GM12878 (cell line): ENCODE measurements around the gene AKAP8. TPM values are rescaled to one million over a fixed set of nuclear protein-coding genes. Genes with fewer than 3 reads are reported as not detected.
"Not testable (repeated sequence)": the region's sequence is repeated elsewhere in the genome, so short reads cannot be mapped to it uniquely, and the experiment has no call there.

Source experiments
- ATAC-seq: fragments of 200-7000 bp; cut with Tn5 transposase; 3 replicates; pipeline ENCODE4 v1.9.1; 2020; ENCODE audit warnings: mild to moderate bottlenecking, moderate library complexity
- BruUV-seq: library from RNA; stranded (reverse); fragments of 400-500 nt; replicated peaks from 2 replicates; lab custom pipeline; 2021; lab: Mats Ljungman, UMichigan
- CTCF ChIA-PET: fragments of 300-600 bp; sonication (Branson Sonifier 250); formaldehyde crosslinking; extraction: SDS; loops from one replicate; lab custom pipeline; 2021; ENCODE audit warnings: inconsistent platforms; lab: Yijun Ruan, JAX
- POLR2A ChIA-PET: fragments of 350-600 bp; formaldehyde crosslinking; extraction: SDS; loops from one replicate; lab custom pipeline; 2021; ENCODE audit warnings: inconsistent platforms; lab: Charles Lee
- RAD21 ChIA-PET: fragments of 300-600 bp; sonication (Branson Sonifier 250); formaldehyde crosslinking; loops from one replicate; lab custom pipeline; 2023; ENCODE audit warnings: antibody characterized with exemption; ENCODE audit not compliant: unreplicated experiment; lab: Charles Lee
- SMC1A ChIA-PET: fragments of 300-600 bp; sonication (Branson Sonifier 250); formaldehyde crosslinking; loops from one replicate; lab custom pipeline; 2023; ENCODE audit not compliant: unreplicated experiment, uncharacterized antibody; lab: Charles Lee
- DNase-seq: peaks from one replicate; pipeline ENCODE4 v3.0.0-alpha.2; 2011; ENCODE audit warnings: low read depth, low spot score
- FAIRE-seq: peaks from 3 replicates; lab custom pipeline; 2011; peaks lifted over from hg19 to GRCh38; lab: Jason Lieb, UNC
- H2AFZ ChIP-seq: 2 replicates; pipeline ENCODE4 v1.6.0; 2011; ENCODE audit warnings: low read depth, low read length, control low read depth; ENCODE audit not compliant: control insufficient read depth
- H3K27ac ChIP-seq: 2 replicates; pipeline ENCODE4 v1.5.1; 2011; ENCODE audit warnings: control low read depth; ENCODE audit not compliant: control insufficient read depth, insufficient read depth
- H3K27me3 ChIP-seq, 2 experiments: replicated peaks in 1 of 2; 2 replicates each; pipeline versions ENCODE4 v1.6.0 to v1.6.1; 2011; ENCODE audit warnings: low read length in 1 of 2; ENCODE audit not compliant: control insufficient read depth in 2 of 2, insufficient read depth in 2 of 2
- H3K36me3 ChIP-seq, 2 experiments: 2 replicates each; pipeline ENCODE4 v1.5.1; 2011; ENCODE audit warnings: low read length in 1 of 2; ENCODE audit not compliant: control insufficient read depth in 2 of 2, insufficient read depth in 2 of 2
- H3K4me1 ChIP-seq: 2 replicates; pipeline ENCODE4 v1.6.1; 2011; ENCODE audit warnings: mild to moderate bottlenecking, low read length, moderate library complexity, mixed read lengths; ENCODE audit not compliant: control insufficient read depth, insufficient read depth
- H3K4me2 ChIP-seq: 2 replicates; pipeline ENCODE4 v1.6.0; 2011; ENCODE audit warnings: control low read depth; ENCODE audit not compliant: control insufficient read depth, insufficient read depth
- H3K4me3 ChIP-seq: fragments of 200-600 bp; sonication (generic); 2 replicates; pipeline ENCODE4 v1.5.1; 2016
- H3K79me2 ChIP-seq: 2 replicates; pipeline ENCODE4 v1.6.0; 2011; ENCODE audit warnings: low read length; ENCODE audit not compliant: control insufficient read depth, insufficient read depth
- H3K9ac ChIP-seq: 2 replicates; pipeline ENCODE4 v1.8.0; 2011; ENCODE audit warnings: low read length, control low read depth, mixed read lengths; ENCODE audit not compliant: control insufficient read depth, insufficient read depth
- H3K9me3 ChIP-seq: replicated peaks from 3 replicates; pipeline ENCODE4 v1.5.1; 2011; ENCODE audit warnings: mild to moderate bottlenecking, low read length; ENCODE audit not compliant: control insufficient read depth, insufficient read depth
- H4K20me1 ChIP-seq: 2 replicates; pipeline ENCODE4 v1.6.0; 2011; ENCODE audit not compliant: control insufficient read depth, insufficient read depth
- EP300 ChIP-seq, 2 experiments: fragments of 150-350 bp in 1 of 2; IDR thresholded peaks; 2 replicates each; pipeline ENCODE4 v1.6.1; 2011 to 2012; ENCODE audit warnings: low read depth in 2 of 2, low read length in 2 of 2, borderline replicate concordance in 1 of 2, improper control_type of control experiment in 1 of 2, inconsistent platforms in 1 of 2; ENCODE audit not compliant: control insufficient read depth in 1 of 2
- IRF5 ChIP-seq: fragments of 450-650 bp; IDR thresholded peaks from 2 replicates; pipeline ENCODE4 v1.6.1; 2017; ENCODE audit warnings: borderline replicate concordance
- LARP7 ChIP-seq: fragments of 450-650 bp; IDR thresholded peaks from 2 replicates; pipeline ENCODE4 v1.6.1; 2017; ENCODE audit warnings: mild to moderate bottlenecking
- MLLT1 ChIP-seq: fragments of 450-650 bp; IDR thresholded peaks from 2 replicates; pipeline ENCODE4 v1.6.1; 2016; ENCODE audit warnings: mild to moderate bottlenecking
- NFYA ChIP-seq: IDR thresholded peaks from 2 replicates; pipeline ENCODE4 v1.6.1; 2011; ENCODE audit warnings: low read depth, mild to moderate bottlenecking, low read length, improper control_type of control experiment, borderline replicate concordance
- PBX3 ChIP-seq: IDR thresholded peaks from 2 replicates; pipeline ENCODE4 v1.6.1; 2011; ENCODE audit warnings: mild to moderate bottlenecking, low read depth, low read length, moderate library complexity; ENCODE audit not compliant: insufficient replicate concordance
- RUNX3 ChIP-seq: IDR thresholded peaks from 2 replicates; pipeline ENCODE4 v1.6.1; 2012; ENCODE audit warnings: low read length, inconsistent platforms
- SUZ12 ChIP-seq: fragments of 200-600 bp; sonication (generic); IDR thresholded peaks from one replicate; pipeline ENCODE4 v1.6.1; 2018; ENCODE audit warnings: antibody characterized with exemption, mild to moderate bottlenecking; ENCODE audit not compliant: unreplicated experiment
- YBX1 ChIP-seq: fragments of 450-650 bp; IDR thresholded peaks from 2 replicates; pipeline ENCODE4 v1.6.1; 2016; ENCODE audit warnings: antibody characterized with exemption
- YY1 ChIP-seq: IDR thresholded peaks from 2 replicates; pipeline ENCODE4 v1.6.1; 2011; ENCODE audit warnings: low read depth, mild to moderate bottlenecking, low read length
- WGBS: methylation state at CpG from one replicate; pipeline ENCODE4 v1.1.6; 2016; ENCODE audit warnings: low lambda C conversion rate; ENCODE audit not compliant: insufficient replicate concordance, insufficient coverage; ENCODE audit errors: missing lambda C conversion rate; 5-methylcytosine and 5-hydroxymethylcytosine counted together
- in situ Hi-C: fragments of 300-500 bp; cut with MboI; formaldehyde crosslinking; loops from 9 replicates; pipeline ENCODE4 v1.14.3; 2018; ENCODE audit warnings: mixed read lengths
- intact Hi-C: fragments of 100-400 bp; cut with micrococcal nuclease; formaldehyde crosslinking; loops from one replicate; pipeline ENCODE4 v1.14.2; 2022; ENCODE audit not compliant: unreplicated experiment
- polyA plus RNA-seq, 11 experiments: library from polyadenylated mRNA; depleted of rRNA in 4 of 11; unstranded in 6 of 11; stranded (reverse) in 5 of 11; fragments of >200 nt; fragmentation: Nextera tagmentation in 4 of 11; fragmentation: Illumina TruSeq in 1 of 11; extraction: Ambion mirVana in 4 of 11; extraction: Trizol in 1 of 11; gene quantifications; 1 replicate in 1 of 11; 2 replicates in 10 of 11; pipeline versions ENCODE4 v1.2.1 to v1.2.3, GENCODE V29; 2011 to 2016; ENCODE audit warnings: inconsistent platforms in 2 of 11, missing spikeins in 2 of 11, low read depth in 1 of 11
- total RNA-seq, 4 experiments: library from RNA; depleted of rRNA in 3 of 4; stranded (reverse); fragments of >200 nt in 3 of 4; fragmentation: Illumina TruSeq in 1 of 4; extraction: Trizol in 1 of 4; gene quantifications; 2 replicates each; pipeline versions ENCODE4 v1.2.1 to v1.2.3, GENCODE V29; 2013 to 2021
- TF ChIP-seq, protein P1 (sequence below): IDR thresholded peaks from 2 replicates; pipeline ENCODE4 v1.6.1; 2012; ENCODE audit warnings: low read length, inconsistent platforms

AKAP8 gene
- total and polyA plus RNA-seq, 10 of the 15 experiments (the other 5 are each of a cell fraction or from before 2014, with no cell fraction given): 5.3 to 57.7 (median 20.6) TPM

DNA sequence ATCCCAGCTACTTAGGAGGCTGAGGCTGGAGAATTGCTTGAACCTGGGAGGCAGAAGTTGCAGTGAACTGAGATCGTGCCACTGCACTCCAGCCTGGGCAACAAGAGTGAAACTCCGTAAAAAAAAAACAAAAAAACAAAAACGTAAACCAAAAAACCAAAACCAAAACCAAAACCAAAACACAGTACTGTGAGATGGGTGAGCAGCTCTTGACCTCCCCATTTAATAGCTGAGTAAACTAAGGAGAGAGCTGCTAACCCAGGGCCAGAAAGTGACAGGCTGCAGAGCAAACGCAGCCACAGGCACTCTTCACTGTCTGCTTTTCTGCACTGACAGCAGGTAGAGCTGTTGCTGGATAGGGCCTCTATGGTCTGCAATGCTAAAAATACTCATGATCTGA, 19.6 kb downstream of the AKAP8 start:
- H4K20me1 ChIP-seq, H3K4me2 ChIP-seq, H3K27me3 ChIP-seq, H3K27ac ChIP-seq, RAD21 ChIA-PET, in situ Hi-C loops, H3K9me3 ChIP-seq, DNase-seq, POLR2A ChIA-PET, H3K9ac ChIP-seq, H3K79me2 ChIP-seq, H2AFZ ChIP-seq, BruUV-seq, H3K4me3 ChIP-seq, H3K4me1 ChIP-seq: not testable (repeated sequence)
- ATAC-seq (peak; percentile 85), FAIRE-seq (peak; percentile 91)
- H3K36me3 ChIP-seq: peaks cover 26 to 31% of the 10 kb centered on the region in 2 experiments
- TF ChIP-seq RUNX3 (peak; percentile 56), MLLT1 (peak; percentile 72)
- TF ChIP-seq, all 136 proteins: peak for 2; not testable (repeated sequence) for 134
- ChIA-PET CTCF (interaction anchor here (1.2 kb wide), 1 partner anchor 59 kb away, joined by 3 read pairs; the partner anchor contains the start of gene AKAP8L), SMC1A (interaction anchor here (1.6 to 2.0 kb wide), 2 partner anchors 26 to 59 kb away, joined by 5 read pairs; partner anchors contain the start of gene AKAP8L)
- 22% methylated on average over 4 of the region's 4 CpGs for WGBS
- intact Hi-C loops: not testable (repeated sequence)

- no TSS peak for BruUV-seq
- Histone ChIP-seq H3K9me3 (no peaks in the 10 kb centered on the region), H3K27ac (no peak overlapping the region), H3K9ac (no peak overlapping the region), H3K4me1 (peaks cover 9% of the 10 kb centered on the region), H3K27me3 (no peaks in the 10 kb centered on the region), H3K36me3 (peaks cover 28 to 37% of the 10 kb centered on the region in 2 experiments), H2AFZ (no peak overlapping the region), H3K4me3 (no peak overlapping the region), H4K20me1 (0 out of 2 replicates have a peak, but pooled peaks cover 4% of the 10 kb centered on the region), H3K4me2 (no peak overlapping the region), H3K79me2 (no peaks in the 10 kb centered on the region)
- SMC1A ChIA-PET: interaction anchor here (1.0 to 2.0 kb wide), 3 partner anchors 21 to 60 kb away, joined by 3 to 5 read pairs (median 5); partner anchors contain the start of gene AKAP8L
- CTCF ChIA-PET: interaction anchor here (0.9 kb wide), 1 partner anchor 25 kb away, joined by 4 read pairs; no protein-coding TSS in a partner anchor
- RAD21 ChIA-PET: interaction anchor here (0.6 to 0.7 kb wide), 2 partner anchors 12 to 21 kb away, joined by 3 read pairs; no protein-coding TSS in a partner anchor
- 68% methylated on average over 3 of the region's 3 CpGs for WGBS
- intact Hi-C loops (no loop called here), in situ Hi-C loops (no loop called here)
- DNase-seq (no peak), FAIRE-seq (no peak), ATAC-seq (no peak)
- POLR2A ChIA-PET: no interaction called here
- TF ChIP-seq YBX1: no peak
- no peak for TF ChIP-seq YY1
- TF ChIP-seq EP300 (IDR thresholded peaks at IDR 0.05; ENCODE audit: borderline replicate concordance in 1 of 2, control insufficient read depth in 1 of 2, low read depth in 2 of 2, low read length in 2 of 2): no peak
- TF ChIP-seq LARP7: no peak
- no peak for TF ChIP-seq PBX3
- TF ChIP-seq NFYA: no peak
- TF ChIP-seq IRF5: no peak
- TF ChIP-seq SUZ12: no peak
- TF ChIP-seq, protein P1, sequence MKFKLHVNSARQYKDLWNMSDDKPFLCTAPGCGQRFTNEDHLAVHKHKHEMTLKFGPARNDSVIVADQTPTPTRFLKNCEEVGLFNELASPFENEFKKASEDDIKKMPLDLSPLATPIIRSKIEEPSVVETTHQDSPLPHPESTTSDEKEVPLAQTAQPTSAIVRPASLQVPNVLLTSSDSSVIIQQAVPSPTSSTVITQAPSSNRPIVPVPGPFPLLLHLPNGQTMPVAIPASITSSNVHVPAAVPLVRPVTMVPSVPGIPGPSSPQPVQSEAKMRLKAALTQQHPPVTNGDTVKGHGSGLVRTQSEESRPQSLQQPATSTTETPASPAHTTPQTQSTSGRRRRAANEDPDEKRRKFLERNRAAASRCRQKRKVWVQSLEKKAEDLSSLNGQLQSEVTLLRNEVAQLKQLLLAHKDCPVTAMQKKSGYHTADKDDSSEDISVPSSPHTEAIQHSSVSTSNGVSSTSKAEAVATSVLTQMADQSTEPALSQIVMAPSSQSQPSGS: no peak
Observed at GRCh38 chr19:15358918-15359317, 20.7 kb downstream of the AKAP8 start.
